HCT116 (cell line): ENCODE data around the gene FBN1.

Experiments used
- CTCF ChIP-seq, 3 experiments: fragments of 200-600 bp in 1 of 3; sonication (generic) in 1 of 3; IDR thresholded peaks in 2 of 3; conservative IDR thresholded peaks in 1 of 3; 2 replicates each; pipeline ENCODE4 v1.5.1; 2012 to 2017; ENCODE audit warnings: low read depth in 2 of 3, low read length in 2 of 3, antibody characterized with exemption in 1 of 3, borderline replicate concordance in 1 of 3, control low read depth in 1 of 3, mild to moderate bottlenecking in 1 of 3, mixed read lengths in 1 of 3, mixed run types in 1 of 3, moderate library complexity in 1 of 3; ENCODE audit not compliant: insufficient read depth in 1 of 3
- EGR1 ChIP-seq: IDR thresholded peaks from 2 replicates; pipeline ENCODE4 v1.6.1; 2012; ENCODE audit warnings: low read depth
- YY1 ChIP-seq: IDR thresholded peaks from 2 replicates; pipeline ENCODE4 v1.6.1; 2011; ENCODE audit warnings: low read length, low read depth, moderate library complexity, mild to moderate bottlenecking; ENCODE audit not compliant: insufficient replicate concordance; ENCODE audit errors: extremely low read depth
- ZFX ChIP-seq: fragments of 450-650 bp; IDR thresholded peaks from 2 replicates; pipeline ENCODE4 v1.6.1; 2017

- no peak for TF ChIP-seq EGR1
- TF ChIP-seq CTCF (IDR thresholded peaks at IDR 0.05 in 2 of 3, conservative IDR thresholded peaks at IDR 0.05 in 1 of 3; ENCODE audit: borderline replicate concordance in 1 of 3, insufficient read depth in 1 of 3, low read depth in 2 of 3, low read length in 2 of 3): no peak
- TF ChIP-seq YY1: no peak
- TF ChIP-seq ZFX: no peak
These were observed 12.9 kb downstream of the FBN1 start for GRCh38 chr15:48632651-48633050.
